OCI-LY3 (cell line): Measurements from ENCODE around the gene SPINDOC.
"Not testable (repeated sequence)": the region's sequence is repeated elsewhere in the genome, so short reads cannot be mapped to it uniquely, and the experiment has no call there.

Experiments used
- H2AFZ ChIP-seq: fragments of 200-600, 300-600 bp; shearing (Covaris generic); 2 replicates; pipeline ENCODE4 v1.6.0; 2014; ENCODE audit warnings: antibody characterized with exemption, low read depth, low read length
- H3K27ac ChIP-seq: fragments of 200-600, 300-600 bp; sonication (generic); 2 replicates; pipeline ENCODE4 v1.5.1; 2014; ENCODE audit warnings: mild to moderate bottlenecking, low read length, moderate library complexity, mixed read lengths
- H3K27me3 ChIP-seq: fragments of 200-600, 300-600 bp; sonication (generic); 2 replicates; pipeline ENCODE4 v1.6.1; 2014; ENCODE audit warnings: low read depth, low read length, mixed read lengths
- H3K36me3 ChIP-seq: fragments of 200-600, 300-600 bp; sonication (generic); replicated peaks from 2 replicates; pipeline ENCODE3; 2014; ENCODE audit warnings: low read depth, low read length, mixed read lengths
- H3K4me1 ChIP-seq: fragments of 300-600, 200-600 bp; sonication (generic); 2 replicates; pipeline ENCODE4 v1.6.1; 2014; ENCODE audit warnings: low read length, mixed read lengths
- H3K4me2 ChIP-seq: fragments of 200-600, 300-600 bp; sonication (generic); 2 replicates; pipeline ENCODE4 v1.6.1; 2014; ENCODE audit warnings: low read length, mixed read lengths
- H3K4me3 ChIP-seq: fragments of 300-600, 200-600 bp; sonication (generic); 2 replicates; pipeline ENCODE4 v1.5.1; 2014; ENCODE audit warnings: antibody characterized with exemption, mild to moderate bottlenecking, low read length, moderate library complexity
- H3K79me2 ChIP-seq: fragments of 300-600, 200-600 bp; shearing (Covaris generic); 2 replicates; pipeline ENCODE4 v1.6.1; 2014; ENCODE audit warnings: mild to moderate bottlenecking, low read length, mixed read lengths
- H3K9ac ChIP-seq: fragments of 300-600, 200-600 bp; shearing (Covaris generic); 2 replicates; pipeline ENCODE4 v1.6.0; 2014; ENCODE audit warnings: mild to moderate bottlenecking, low read length, moderate library complexity
- H3K9me3 ChIP-seq: fragments of 200-600, 300-600 bp; shearing (Covaris generic); 2 replicates; pipeline ENCODE4 v1.6.1; 2014; ENCODE audit warnings: low read length, mixed read lengths; ENCODE audit not compliant: insufficient read depth
- H4K20me1 ChIP-seq: fragments of 200-600, 300-600 bp; sonication (generic); 2 replicates; pipeline ENCODE4 v1.6.1; 2016; ENCODE audit warnings: low read length, mixed read lengths; ENCODE audit not compliant: insufficient read depth
- EZH2phosphoT487 ChIP-seq: fragments of 200-600 bp; shearing (Covaris generic); IDR thresholded peaks from 2 replicates; pipeline ENCODE4 v1.6.1; 2018; ENCODE audit warnings: antibody characterized with exemption, mixed run types, low read depth
- TF ChIP-seq, protein P1 (sequence below): fragments of 200-600, 300-600 bp; sonication (generic); IDR thresholded peaks from 2 replicates; pipeline ENCODE4 v1.5.1; 2014; ENCODE audit warnings: antibody characterized with exemption, low read length, low read depth

The SPINDOC gene

DNA sequence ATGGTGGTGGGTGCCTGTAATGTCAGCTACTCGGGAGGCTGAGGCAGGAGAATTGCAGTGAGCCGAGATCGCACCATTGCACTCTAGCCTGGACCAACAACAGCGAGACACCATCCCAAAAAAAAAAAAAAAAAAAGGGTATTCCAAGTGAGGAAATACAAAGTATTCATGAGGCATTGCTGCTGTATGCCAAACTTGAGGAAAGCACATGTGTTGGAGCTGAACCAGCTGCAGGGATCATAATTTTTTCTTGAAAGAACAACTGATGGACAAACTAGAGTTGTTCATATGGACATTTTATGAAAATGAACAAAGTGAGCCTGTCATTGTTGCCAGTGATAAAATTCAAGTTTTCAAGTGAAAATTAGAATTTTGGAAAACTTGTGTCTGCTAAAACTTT lies 41.4 kb downstream of the SPINDOC start:
- peaks cover 14% of the 10 kb centered on the region for H3K36me3 ChIP-seq
- TF ChIP-seq, protein P1, sequence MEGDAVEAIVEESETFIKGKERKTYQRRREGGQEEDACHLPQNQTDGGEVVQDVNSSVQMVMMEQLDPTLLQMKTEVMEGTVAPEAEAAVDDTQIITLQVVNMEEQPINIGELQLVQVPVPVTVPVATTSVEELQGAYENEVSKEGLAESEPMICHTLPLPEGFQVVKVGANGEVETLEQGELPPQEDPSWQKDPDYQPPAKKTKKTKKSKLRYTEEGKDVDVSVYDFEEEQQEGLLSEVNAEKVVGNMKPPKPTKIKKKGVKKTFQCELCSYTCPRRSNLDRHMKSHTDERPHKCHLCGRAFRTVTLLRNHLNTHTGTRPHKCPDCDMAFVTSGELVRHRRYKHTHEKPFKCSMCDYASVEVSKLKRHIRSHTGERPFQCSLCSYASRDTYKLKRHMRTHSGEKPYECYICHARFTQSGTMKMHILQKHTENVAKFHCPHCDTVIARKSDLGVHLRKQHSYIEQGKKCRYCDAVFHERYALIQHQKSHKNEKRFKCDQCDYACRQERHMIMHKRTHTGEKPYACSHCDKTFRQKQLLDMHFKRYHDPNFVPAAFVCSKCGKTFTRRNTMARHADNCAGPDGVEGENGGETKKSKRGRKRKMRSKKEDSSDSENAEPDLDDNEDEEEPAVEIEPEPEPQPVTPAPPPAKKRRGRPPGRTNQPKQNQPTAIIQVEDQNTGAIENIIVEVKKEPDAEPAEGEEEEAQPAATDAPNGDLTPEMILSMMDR: no peak
- TF ChIP-seq EZH2phosphoT487: no peak
- no peaks in the 10 kb centered on the region for H3K27me3 ChIP-seq
- no peaks in the 10 kb centered on the region for H3K9me3 ChIP-seq
- no peak overlapping the region for H3K4me2 ChIP-seq
- peaks cover 37% of the 10 kb centered on the region for H4K20me1 ChIP-seq
- no peak overlapping the region for H3K4me3 ChIP-seq
- no peak overlapping the region for H3K9ac ChIP-seq
- no peak overlapping the region for H2AFZ ChIP-seq
- no peak overlapping the region for H3K27ac ChIP-seq
- H3K4me1 ChIP-seq: peaks cover 10% of the 10 kb centered on the region
- peaks cover 92% of the 10 kb centered on the region for H3K79me2 ChIP-seq

DNA sequence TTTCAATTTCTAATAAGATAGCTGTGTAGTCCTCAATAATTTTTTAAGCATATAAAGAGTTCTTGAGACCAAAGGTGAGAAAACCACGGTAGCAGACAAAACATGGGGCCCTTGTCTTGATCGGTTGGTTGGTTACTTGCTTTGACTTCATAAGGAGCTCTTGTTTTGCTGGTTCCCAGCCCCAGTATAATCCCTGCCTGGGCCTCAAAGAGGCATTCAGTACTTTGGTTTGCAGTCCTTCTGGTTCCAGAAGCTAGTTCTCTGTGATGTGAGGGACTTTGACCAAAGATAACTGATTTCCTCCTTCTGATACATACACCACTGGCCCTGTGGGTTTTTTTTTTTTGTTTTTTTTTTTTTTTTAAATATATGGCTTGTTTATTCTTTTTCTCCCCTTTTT lies 42.7 kb downstream of the SPINDOC start:
- Histone ChIP-seq H3K36me3 (peaks cover 19% of the 10 kb centered on the region), H3K79me2 (peaks cover 90% of the 10 kb centered on the region), H4K20me1 (peaks cover 27% of the 10 kb centered on the region), H3K4me1 (peaks cover 7% of the 10 kb centered on the region), H3K27me3 (no peaks in the 10 kb centered on the region), H3K4me3 (no peak overlapping the region), H3K9me3 (no peaks in the 10 kb centered on the region), H2AFZ (no peak overlapping the region), H3K9ac (no peak overlapping the region), H3K27ac (no peak overlapping the region), H3K4me2 (no peak overlapping the region)
- TF ChIP-seq, protein P1: no peak
- TF ChIP-seq EZH2phosphoT487: no peak

DNA sequence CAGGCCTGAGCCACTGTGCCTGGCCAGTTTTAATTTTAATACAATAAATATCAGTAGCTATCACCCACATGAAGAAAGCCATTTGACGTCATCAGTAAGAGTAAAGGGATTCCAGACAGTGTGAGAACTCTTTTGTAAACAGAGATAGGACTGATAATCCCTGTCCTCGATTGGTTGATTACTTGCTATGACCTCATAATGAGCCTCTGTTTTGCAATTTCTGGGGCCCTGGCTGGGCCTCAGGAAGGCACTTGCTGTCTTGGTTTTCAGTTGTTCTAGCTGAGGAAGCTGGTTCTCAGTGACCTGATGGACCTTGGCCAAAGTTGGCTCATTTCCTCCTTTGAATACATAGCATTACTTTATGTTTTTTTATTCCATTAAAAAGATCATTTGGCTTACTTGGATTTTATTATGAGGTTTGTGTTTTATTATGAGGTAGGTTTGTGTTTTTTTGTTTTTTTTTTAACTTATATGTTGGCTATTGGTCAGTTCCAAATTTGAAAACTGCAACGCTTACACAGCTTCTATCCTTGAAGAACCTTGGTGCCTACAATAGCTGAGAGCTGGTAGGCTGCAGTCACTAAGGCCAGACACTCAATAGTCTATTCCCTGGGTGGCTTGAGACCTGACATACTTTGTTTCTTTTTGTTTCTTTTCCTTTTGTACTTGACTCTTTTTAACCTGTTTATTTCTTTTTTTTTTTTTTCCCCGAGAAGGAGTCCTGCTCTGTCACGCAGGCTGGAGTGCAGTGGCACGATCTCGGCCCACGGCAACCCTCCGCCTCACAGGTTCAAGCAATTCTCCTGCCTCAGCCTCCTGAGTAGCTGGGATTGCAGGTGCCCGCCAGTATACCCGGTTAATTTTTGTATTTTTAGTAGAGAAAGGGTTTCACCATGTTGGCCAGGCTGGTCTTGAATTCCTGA lies 45.6 kb downstream of the SPINDOC start:
- H3K36me3 ChIP-seq: peaks cover 15% of the 10 kb centered on the region
- peaks cover 24% of the 10 kb centered on the region; the same call in 1 of the 2 replicates for H4K20me1 ChIP-seq
- H3K79me2 ChIP-seq: peaks cover 75% of the 10 kb centered on the region
- H3K27ac ChIP-seq: no peak overlapping the region
- H3K4me3 ChIP-seq: no peak overlapping the region
- no peaks in the 10 kb centered on the region for H3K4me1 ChIP-seq
- TF ChIP-seq, protein P1: no peak
- no peak for TF ChIP-seq EZH2phosphoT487
- no peak overlapping the region for H3K4me2 ChIP-seq
- no peaks in the 10 kb centered on the region for H3K9me3 ChIP-seq
- H2AFZ ChIP-seq: no peak overlapping the region
- no peak overlapping the region for H3K9ac ChIP-seq
- no peaks in the 10 kb centered on the region for H3K27me3 ChIP-seq

DNA sequence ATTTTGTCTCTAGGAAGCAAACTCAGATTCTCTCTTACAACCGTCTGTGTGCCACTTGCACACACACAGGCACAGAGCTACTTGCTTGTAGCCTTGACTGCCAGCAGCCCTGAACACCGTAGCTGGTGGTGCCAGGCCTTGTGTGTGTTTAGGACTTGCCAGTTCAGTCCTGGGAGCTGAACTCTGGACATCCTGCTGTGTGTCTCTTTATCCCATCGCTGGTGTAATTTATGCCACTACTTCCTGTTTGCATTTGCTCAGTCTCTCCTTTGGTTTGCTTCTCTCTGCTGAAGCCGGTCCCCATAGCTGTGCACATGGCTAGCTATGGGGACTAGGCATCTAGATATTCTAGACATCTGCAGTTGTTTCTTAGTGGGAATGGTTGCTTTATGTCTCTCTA lies 49.7 kb downstream of the SPINDOC start:
- H3K27ac ChIP-seq: no peak overlapping the region
- no peaks in the 10 kb centered on the region for H3K27me3 ChIP-seq
- no peak overlapping the region for H3K9ac ChIP-seq
- peaks cover 66% of the 10 kb centered on the region for H3K79me2 ChIP-seq
- H3K4me2 ChIP-seq: no peak overlapping the region
- H4K20me1 ChIP-seq: peaks cover 44% of the 10 kb centered on the region
- H2AFZ ChIP-seq: no peak overlapping the region
- peaks cover 26% of the 10 kb centered on the region for H3K4me1 ChIP-seq
- TF ChIP-seq EZH2phosphoT487: no peak
- peaks cover 27% of the 10 kb centered on the region for H3K36me3 ChIP-seq
- no peaks in the 10 kb centered on the region for H3K9me3 ChIP-seq
- H3K4me3 ChIP-seq: no peak overlapping the region

DNA sequence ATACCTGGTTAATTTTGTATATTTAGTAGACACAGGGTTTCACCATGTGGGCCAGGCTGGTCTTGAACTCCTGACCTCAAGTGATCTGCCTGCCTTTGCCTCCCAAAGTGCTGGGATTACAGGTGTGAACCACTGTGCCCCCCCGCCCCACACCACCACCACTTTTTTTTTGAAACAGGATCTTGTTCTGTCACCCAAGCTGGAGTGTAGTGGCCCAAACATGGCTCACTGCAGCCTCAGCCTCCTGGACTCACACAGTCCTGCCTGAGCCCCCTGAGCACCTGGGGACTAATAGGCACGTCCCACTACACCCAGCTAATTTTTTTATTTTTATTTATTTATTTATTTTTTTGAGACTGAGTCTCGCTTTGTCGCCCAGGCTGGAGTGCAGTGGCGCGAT lies 50.4 kb downstream of the SPINDOC start:
- H3K27ac ChIP-seq, H3K4me3 ChIP-seq, H3K9ac ChIP-seq, H2AFZ ChIP-seq, H3K9me3 ChIP-seq, H3K27me3 ChIP-seq, H3K4me2 ChIP-seq: not testable (repeated sequence)
- Histone ChIP-seq H4K20me1 (peaks cover 48% of the 10 kb centered on the region), H3K79me2 (peaks cover 67% of the 10 kb centered on the region), H3K36me3 (peaks cover 34% of the 10 kb centered on the region), H3K4me1 (peaks cover 26% of the 10 kb centered on the region)
